Measurements from ENCODE around the gene ICAM1.

Gene ICAM1

DNA sequence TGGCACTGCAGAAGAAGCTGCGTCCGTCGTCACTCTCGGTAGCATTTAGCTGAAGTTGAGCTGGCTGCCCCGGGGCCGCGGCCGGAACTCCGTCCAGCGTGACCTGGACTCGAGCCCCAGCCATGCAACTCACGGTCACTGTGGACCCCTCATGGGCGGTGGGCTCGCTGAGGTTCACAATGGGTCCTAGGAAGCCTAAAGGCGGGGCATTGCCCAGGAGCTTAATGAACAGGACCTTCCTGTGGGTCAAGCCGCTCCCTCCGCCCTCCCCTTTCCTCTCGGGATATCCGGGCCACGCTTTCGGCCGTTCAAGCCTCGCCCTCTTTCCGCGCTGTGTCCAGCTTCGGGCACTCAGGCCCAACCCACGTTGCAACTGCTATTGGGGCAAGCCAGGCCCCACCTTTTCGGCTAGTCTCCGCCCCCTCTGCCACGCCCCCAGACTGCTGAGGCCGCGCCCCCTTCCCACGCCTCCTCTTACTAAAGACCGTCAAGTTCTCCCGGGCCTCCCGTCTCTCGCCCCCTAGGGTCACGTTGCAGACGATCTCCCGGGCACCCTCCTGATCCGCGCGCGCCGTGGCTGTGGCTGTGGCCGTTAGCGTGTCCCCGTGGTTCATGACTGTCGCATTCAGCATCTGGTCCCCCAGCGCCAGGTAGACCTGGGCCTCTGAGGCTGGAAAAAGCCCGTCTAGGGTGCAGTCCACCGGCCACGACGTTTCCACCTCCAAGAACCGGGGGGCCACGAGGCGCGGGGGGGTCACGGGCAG is 63.9 kb downstream of the ICAM1 start:
- Histone ChIP-seq H3K9ac (ENCODE audit: low read depth, low read length) (peak overlapping the region; percentile 95; the same call in 1 of the 2 replicates), H3K36me3 (ENCODE audit: insufficient read depth, low read depth, low read length) (peaks cover 17% of the 10 kb centered on the region), H3K27ac (ENCODE audit: low read length) (no peak overlapping the region)

DNA sequence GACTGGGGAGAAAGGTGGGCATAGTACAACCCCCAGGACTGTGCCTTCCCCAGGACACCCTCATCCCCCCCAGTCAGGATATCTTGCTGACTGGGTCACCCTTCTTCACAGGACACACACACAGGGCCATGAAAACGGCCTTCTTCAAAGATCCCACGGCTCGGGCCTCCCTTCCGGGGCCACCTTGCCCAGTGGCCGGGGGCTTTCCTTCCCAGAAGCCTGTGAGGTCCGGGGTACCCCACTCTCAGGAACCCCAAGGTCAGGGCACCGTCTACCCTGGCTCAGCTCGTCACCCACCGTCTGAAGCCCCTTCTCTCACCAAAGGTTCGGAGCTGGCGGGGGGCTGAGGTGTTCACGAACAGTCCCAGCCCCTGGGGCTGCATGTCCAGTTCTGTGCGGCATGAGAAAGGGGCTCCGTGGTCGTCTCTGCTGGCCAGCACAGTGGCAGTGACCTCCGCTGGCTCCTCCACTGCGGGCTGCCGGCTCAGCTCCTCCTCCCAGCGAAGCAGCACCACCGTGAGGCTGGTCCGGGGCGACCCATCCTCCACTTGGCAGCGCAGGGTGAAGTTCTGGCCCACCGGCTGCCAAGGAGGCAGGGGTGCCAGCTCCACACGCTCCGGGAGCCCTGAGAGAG is 64.5 kb downstream of the ICAM1 start:
- Histone ChIP-seq H3K9me3 (ENCODE audit: insufficient read depth, low read depth, low read length) (no peaks in the 10 kb centered on the region), H3K27me3 (ENCODE audit: insufficient read depth, low read length) (peaks cover 8% of the 10 kb centered on the region), H3K36me3 (ENCODE audit: insufficient read depth, low read depth, low read length) (peaks cover 10% of the 10 kb centered on the region), H3K27ac (ENCODE audit: low read length) (no peak overlapping the region), H3K9ac (ENCODE audit: low read depth, low read length) (no peak overlapping the region), H3K4me3 (ENCODE audit: low read length) (peak overlapping the region; percentile 98; the same call in 1 of the 2 replicates), H3K4me1 (ENCODE audit: insufficient read depth, low read length) (peaks cover 12% of the 10 kb centered on the region; the same call in 1 of the 2 replicates)

More for the DNA sequence above, 63.9 kb downstream of the ICAM1 start:
- no peaks in the 10 kb centered on the region for H3K9me3 ChIP-seq (ENCODE audit: insufficient read depth, low read depth, low read length)
- peaks cover 8% of the 10 kb centered on the region for H3K27me3 ChIP-seq (ENCODE audit: insufficient read depth, low read length)
- H3K4me3 ChIP-seq (ENCODE audit: low read length) = peak overlapping the region; percentile 98
- peaks cover 10% of the 10 kb centered on the region; the same call in 1 of the 2 replicates for H3K4me1 ChIP-seq (ENCODE audit: insufficient read depth, low read length)

Data from iPS-20b (cell line).